Amygdala (tissue), 56 donors: Measurements from ENCODE around the gene PTPRM.

ENCODE experiments used
- DNase-seq, 56 donors: peaks; one replicate each; lab custom pipeline; 2025; lab: John Stamatoyannopoulos, UW

PTPRM gene

DNA sequence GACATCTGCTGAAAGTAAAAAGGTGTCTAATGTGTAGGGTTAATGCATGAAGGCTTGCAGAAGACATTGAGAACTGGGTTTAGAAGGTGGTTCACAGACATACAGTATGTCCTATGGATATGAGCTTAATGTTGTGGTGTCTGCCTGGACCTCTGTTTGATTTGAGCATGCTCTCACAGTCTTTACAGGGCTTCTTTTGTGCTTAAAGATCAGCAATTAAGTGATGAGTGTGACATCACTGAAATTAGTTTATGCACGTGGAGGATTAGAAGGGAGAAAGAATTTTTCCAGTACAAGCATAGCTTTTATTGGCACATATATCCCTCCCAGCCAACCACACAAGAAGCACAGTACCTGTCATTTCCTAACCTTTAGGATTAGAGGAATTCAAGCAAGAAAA lies 674.6 kb downstream of the PTPRM start:
- no peak for DNase-seq

DNA sequence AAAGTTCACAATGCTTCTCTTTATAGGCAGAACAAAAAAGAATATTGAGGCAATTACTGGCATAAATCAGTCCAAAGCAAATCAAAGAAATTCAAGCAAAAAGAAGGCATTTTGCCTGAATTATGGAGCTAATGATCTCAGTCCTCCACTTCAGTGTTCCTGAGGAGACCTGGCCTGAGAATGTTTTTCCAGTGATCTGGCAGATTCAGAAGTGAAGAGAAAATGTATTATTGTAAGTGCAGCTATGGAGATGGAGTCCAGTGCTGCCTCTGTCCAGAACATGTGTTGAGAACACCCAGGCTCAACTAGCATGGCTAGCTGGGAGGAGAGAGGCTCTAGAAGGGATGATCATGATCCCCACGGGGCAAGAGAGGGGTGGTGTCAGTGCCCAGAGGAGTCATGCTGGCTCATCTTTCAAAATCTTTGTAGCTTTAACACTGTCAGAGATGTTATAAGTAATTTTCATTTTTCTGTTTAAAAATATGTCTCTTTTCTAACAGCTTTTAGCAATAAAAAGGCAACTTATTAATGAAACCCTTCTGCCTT lies 675.1 kb downstream of the PTPRM start:
- no peak for DNase-seq

DNA sequence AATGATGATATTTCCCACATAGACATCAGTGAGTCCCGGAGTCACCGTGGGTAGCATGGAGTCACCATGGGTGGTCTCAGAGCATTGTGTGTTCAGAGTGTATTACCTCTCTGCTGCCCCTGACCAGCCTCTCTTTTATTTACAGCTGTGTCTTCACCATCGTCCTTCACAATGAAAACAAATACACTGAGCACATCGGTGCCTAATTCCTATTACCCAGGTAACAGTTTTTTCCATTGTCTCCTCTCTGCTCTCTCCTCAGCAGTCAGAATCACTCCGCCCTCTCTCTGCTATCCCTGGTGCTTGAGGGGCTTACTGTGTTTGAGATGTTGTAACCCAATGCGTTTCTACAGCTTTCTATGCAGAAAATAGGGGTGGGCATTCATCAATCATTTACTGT lies 680.6 kb downstream of the PTPRM start:
- DNase-seq, result no peak

DNA sequence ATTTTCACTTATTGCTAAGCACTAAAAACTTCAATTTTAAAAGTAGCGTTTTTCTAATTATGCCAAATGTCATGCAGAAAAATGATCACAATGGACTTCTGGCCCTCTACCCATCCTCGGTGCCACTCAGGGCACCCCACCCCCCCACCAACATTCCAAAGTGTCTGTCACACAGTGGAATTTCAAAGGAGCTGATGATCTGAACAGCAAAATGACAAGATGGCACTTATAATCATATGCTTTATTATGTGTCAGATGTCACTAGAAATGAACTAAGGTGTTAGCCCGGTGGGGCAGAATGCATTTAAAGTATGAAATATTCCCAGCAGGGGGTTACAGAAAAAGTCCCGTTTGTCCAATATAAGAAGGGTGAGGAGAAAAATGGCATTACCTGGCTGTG lies 681.5 kb downstream of the PTPRM start:
- DNase-seq, result no peak

DNA sequence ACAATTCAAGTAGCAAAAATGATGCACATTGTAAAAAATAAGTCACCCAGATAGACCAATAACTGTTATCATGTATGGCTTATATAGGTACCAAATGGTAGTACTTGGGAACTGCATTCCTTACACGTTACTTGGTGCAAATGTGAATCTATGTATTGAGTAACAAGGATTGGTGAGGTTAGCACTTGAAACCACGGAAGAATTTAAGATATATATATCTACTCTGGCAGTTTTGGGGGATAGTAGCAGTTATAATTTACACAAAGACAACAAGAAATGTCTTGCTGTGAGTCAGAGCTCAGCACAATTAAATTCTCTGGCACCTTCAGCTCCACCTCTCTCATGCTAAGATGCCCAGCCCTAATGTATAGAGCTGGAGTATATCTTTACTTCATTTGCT lies 682.7 kb downstream of the PTPRM start:
- no peak for DNase-seq

DNA sequence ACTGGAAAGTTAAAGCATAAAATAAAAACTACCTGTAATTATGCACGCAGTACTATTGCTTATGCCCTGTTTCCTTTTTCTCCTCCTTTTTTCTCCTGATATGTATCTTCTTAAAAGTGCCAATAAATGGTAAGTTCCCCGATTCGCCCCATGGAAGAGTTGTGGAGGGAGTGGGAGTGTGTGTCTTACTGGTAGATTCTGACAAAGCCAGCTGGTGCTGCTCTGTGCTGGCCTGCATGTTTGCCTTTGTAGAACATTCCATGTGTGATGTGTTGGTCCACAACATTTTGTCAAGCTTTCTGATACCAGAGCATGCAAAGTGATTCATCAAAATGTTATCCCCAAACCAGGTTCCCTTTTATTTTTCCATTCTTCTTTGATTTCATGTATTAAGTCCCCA lies 685.3 kb downstream of the PTPRM start:
- no peak for DNase-seq

DNA sequence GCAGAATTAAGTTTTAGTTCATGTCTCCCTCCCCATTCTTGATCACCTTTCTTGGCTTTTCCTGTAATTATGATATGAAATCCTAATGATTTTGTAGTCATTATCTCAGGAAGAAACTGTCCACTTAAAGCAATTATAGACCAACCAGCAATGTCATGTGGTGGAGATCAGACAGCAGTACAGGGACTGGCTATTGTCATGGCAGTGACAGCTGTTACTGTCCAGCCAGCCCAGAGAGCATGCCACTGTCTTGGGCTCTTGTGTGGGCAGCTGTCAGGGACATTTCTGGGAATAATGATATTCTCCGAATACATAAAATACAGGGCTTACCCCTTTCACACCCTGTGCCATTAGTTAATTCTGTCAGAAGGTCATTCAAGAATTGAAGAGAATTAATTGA lies 686.8 kb downstream of the PTPRM start:
- no peak for DNase-seq

DNA sequence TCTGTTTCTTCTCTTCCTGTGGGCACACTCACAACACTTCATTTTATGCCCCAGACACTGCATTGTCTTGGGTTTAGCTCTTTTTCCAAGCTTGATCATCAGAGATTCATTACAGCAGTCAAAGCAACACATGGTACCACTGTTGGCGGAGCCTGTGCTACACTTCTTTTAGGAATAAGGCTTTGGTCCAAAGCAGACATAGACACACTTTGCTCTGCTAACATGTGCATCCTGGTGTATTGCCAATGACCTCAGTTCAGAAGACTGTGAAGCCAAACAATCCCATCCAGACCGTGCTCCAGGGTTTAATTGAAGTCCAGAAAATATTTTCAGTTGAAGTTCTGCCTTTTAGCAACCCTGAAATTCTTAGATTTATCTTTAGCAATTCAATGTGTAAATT lies 687.5 kb downstream of the PTPRM start:
- no peak for DNase-seq

DNA sequence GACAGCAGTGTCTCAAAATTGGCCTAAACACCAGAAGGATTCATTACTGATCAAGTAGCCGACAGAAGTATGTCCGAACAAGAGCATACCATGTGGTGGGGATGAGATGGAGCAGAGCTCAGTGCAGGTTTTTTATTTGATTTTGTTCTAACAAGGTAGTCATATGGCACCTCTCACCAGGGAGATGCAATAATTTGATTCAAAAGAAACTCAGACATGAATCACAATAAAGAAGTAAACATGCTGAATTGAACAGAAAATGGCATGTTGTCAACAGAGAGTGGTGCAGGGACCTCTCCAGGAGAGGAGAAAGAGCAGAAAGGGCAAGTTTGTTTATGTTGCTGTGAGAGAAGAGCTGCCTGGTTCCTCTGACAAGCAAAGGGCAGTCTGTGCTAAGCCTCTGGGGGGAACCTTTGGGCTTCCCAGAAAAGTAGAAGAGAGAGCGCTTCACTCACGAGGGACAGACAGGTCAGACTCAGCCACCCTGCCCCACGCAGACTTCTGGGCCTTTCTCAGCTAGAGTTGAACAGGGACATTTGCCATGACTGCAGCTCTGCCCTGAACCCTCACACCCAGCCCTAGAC lies 690.8 kb downstream of the PTPRM start:
- DNase-seq, result no peak

DNA sequence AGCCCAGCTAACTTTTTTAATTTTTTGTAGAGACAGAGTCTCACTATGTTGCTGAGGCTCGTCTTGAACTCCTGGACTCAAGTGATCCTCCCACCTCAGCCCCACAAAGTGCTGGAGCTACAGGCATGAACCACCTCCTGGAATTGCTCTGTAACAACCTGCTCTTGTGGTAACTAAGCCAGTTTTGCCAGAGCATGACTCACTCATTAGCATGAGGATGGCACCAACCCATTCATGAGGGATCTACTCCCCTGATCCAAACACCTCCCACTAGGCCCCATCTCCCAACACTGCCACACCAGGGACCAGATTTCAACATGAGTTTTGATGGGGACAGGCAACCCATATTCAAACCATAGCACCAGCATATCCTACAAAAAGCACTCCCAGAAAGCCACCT lies 693.2 kb downstream of the PTPRM start:
- peak in 1 of 56 donors; percentile 19 for DNase-seq

DNA sequence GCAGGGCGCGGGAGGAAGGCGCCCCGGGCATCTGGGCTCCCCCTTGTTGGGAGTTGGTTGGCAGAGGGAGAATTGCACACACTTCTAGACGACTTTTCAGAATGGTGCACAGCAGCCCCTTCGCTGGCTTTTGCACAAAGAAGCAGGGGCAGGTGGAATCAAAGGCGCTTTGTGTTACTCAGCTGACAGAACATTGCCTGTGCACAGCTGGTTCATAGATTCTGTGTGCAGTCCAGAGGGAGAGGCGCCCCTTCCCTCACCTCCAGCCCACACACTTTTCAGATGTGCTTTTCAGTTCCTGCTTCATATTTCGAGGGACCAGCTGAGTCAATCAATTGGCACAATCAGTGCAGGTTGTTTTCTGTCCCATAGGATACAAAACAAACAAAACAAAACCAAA lies 693.7 kb downstream of the PTPRM start:
- DNase-seq, result peak in 1 of 56 donors; percentile 14

DNA sequence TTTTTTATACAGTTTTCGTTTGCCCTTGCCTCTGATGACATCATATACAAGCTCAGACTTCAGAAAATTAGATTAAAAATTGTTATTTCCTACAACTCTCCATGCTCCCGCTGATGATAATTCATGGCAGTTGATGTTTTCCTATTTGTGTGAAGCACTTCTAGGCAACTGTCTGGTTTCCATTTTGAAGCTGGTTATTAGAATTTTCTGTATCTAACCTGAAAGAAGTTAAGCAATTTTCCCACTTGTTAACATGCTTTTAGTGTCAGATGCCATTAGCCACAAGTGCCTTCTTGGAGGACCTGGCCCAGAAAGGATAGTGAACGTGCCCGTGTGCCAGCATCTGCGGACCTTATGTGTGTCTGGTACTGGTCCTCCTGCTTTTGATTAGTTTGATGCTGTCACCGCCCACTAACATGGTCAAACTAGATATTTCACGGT lies 694.6 kb downstream of the PTPRM start:
- no peak for DNase-seq

DNA sequence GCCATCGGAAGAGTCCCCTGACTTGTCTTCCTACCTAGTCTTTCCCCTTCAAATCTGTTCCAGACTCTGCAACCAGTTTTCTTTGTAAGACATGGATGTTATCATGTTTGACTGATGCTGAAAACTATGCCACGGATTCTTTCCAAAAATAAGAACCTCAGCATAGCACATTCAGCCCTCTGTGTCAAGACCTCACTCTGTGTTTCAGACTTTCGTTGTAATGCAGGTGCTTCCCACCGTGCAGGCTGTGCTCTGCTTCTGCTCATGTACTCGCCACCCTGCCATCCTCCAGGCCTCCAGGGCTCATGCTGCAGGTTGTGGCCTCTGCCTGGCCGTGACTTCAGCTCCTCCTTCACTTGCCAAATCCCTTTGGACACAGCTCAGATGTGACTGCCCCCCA lies 695.1 kb downstream of the PTPRM start:
- DNase-seq, result no peak

DNA sequence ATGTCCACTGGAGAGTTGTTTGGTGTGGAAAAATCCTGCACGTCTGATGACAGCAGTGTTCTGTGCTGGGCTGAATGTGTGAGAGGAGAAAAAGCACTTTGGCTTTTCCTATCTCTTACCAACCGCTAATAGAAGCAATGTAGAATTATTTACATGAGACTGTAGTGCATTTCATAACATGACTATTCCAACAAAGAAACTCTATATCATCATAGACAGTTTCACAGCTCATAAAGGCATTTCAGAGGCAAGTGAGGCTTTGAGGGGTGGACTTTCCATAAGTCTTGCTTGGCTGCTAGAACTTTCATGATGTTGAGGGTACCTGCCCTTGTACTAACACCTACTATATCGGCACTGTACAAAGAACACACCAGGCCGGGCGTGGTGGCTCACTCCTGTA lies 697.0 kb downstream of the PTPRM start:
- no peak for DNase-seq

DNA sequence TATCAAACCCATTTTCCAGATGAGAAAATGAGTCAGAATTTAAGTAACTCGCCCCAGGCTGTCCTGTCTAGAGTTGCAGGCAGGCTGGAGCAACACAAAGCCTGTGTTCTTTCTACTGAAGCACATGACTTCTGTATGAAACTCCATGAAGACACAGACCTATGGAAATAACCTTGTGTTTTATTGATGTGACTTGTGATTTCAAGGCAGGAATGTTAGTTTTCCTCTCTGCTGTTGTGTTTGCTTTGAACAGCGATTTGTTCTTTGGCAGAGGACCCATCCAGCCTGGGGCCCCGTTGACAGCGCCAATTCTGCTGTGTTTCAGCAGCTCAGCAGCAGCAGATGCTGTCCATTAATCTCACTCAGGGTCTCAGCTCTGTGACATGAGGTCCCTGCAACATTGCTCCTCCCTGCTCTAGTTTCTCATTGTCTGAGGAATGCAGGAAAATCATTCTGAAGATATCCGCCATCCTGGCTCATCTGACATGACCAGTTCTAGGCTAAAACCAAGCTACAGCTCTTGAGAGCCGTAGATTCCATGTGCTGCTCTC lies 697.8 kb downstream of the PTPRM start:
- no peak for DNase-seq

DNA sequence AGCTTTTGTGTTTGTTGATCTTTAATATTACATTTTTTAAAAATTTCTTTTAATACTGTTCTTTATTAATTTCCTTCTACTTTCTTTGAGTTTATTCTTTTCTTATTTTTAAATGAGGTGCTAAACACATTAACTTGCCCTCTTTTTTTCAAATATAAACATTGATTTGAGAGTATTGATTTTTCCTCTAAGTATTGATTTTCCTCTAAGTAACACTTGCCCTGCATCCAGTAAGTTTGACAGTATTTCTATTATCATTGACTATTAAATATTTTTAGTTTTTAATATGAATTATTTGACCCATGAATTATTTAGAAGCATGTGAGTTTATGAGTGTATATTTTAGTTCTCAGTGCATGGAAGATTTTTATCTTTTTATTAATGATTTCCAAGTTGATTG lies 705.1 kb downstream of the PTPRM start:
- no peak for DNase-seq

DNA sequence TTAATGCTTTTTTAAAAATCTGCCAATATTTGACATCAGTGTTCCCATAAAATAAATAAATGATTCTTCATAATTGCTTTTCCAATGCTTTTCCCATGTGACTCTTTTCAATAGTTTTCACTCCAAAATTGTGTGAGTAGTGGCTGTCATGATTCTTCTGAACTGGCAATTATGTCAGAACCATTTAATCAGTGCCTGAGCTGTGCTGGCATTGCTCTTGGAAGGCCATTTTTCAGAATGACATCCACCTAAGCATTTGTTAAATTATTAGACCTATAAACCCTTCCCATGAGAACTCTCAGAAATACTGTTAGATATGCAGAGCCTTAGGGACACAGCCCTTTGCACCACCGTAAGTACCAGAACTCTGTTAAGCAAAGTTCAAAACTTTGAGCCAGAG lies 707.3 kb downstream of the PTPRM start:
- DNase-seq, result no peak

DNA sequence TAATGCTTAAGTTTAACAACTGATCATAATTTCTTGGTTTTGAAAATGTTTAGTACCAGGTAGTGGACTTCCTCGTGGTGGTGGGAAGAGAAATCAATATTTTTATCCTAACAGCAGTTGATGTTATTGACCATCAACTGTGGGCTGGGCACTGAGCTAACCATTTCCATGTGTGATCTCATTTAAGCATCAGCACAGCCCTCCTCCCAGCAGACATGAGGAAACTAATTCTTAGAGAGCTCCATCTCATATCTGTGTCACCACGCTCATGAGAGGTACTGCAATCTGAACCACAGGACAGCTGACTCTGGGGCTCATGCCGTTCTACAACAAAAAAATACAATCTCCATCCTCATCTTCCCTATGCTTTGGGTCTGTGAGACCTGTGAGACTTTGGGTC lies 709.3 kb downstream of the PTPRM start:
- DNase-seq, result no peak

DNA sequence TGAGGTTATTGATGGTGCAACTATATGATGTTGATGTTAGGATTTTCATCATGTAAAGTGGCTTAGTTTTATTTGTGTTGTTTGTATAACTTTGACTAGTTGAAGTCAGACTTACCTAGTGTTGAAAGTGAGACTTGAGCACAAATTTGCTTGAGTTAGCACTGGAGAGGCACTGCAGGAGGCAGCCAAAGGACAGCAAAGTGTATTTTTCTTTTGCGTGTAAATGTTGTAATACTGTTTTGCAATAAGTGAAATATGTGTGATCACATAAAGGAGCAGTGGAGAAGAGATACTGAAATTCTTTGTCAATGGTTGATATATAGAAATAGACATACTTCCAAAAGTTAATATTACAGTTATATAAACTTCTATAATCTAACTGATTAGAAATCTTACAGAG lies 710.2 kb downstream of the PTPRM start:
- no peak for DNase-seq

DNA sequence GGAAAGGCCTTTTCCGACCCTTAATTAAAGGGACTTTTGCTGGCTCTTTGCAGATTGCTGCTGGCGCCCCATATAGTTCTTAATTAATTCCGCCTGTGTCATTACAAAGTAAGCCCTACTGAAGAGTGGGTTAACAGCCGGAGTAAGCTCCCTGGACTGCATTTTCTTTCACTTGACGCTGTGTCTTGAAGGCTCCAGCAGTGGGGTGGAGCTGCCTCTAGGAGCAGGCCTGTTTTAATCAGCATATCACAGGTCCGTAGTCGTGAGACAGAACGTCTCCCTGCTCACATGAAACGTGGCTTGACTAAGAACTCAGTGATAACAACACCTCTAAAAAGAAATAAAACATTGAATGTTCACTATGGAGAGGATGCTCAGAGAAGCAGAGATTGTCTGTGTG lies 712.2 kb downstream of the PTPRM start:
- no peak for DNase-seq

DNA sequence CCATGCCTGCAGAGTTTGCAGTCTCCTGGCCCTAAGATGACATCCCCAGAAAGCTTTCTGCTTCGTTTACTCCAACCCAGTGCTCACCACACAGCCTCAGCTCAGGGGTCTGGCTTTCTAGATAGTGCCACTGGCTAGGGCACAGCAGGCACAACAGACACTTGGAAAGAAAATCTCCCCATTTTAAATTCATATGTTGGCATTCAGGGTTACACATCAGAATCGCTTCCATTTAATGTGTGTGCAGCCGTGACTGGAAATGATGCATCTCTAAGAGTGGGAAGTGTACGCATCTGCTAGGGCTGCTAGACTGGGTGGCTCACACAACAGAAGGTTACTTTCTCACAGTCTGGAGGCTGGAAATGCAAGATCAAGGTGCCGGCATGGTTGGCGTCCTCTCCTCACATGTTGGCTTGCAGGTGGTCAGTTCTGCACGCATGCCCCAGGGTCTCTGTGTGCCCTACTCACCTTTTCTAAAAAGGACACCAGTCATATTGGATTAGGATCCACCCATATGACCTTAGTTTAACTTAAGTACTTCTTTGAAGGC lies 712.7 kb downstream of the PTPRM start:
- DNase-seq, result peak in 1 of 56 donors; percentile 7

DNA sequence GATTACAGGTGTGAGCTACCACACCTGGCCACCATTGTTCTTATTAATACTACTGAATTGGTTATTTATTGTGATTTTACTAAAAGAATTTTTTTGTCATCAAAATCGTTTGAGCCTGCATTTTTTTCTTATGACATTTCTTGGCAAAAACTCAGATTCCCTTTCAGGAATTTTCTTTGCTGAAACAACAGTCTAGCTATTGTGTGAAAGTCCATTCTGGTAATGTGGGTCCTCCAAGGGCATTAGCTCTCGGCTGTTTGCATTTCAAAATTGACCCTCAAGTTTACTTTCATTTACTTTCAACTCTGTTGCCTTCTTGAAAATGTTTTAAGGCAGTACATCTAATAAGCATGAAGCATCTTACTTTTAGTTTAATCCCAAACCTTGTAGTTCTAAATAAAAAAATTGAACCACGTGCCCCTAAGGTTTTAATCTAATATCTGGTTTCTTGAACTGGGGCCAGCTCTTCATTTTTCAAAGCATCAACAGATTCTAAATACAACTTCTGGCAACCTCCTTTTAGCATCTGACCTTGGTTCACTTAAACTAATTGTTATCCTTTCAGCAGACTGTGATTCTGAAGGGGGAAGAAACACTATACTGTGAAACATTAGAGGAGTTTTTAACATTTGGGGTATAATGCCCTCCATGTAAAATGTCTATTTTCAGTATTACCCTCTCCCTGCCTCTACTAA lies 716.9 kb downstream of the PTPRM start:
- DNase-seq, result no peak
